H9 (cell line): ENCODE data around the gene TCEAL1. TPM values are rescaled to one million over a fixed set of nuclear protein-coding genes. Genes with fewer than 3 reads are reported as not detected.

Experiments used
- DNase-seq: peaks from one replicate; pipeline ENCODE4 v3.0.0-alpha.2; 2017
- H2AFZ ChIP-seq: one replicate; pipeline ENCODE4 v1.6.1; 2013; ENCODE audit warnings: mild to moderate bottlenecking, low read length, control low read depth, moderate library complexity
- H2AK5ac ChIP-seq: 2 replicates; pipeline ENCODE4 v1.6.1; 2013; ENCODE audit warnings: low read length, control low read depth, mixed read lengths; ENCODE audit not compliant: insufficient read length
- H2BK120ac ChIP-seq: one replicate; pipeline ENCODE4 v1.6.1; 2013; ENCODE audit warnings: low read depth, mild to moderate bottlenecking, low read length, control low read depth, inconsistent platforms; ENCODE audit not compliant: poor library complexity, severe bottlenecking
- H2BK12ac ChIP-seq: 2 replicates; pipeline ENCODE4 v1.6.1; 2013; ENCODE audit warnings: low read length, control low read depth, mixed read lengths, low read depth; ENCODE audit not compliant: insufficient read length
- H2BK15ac ChIP-seq: 2 replicates; pipeline ENCODE4 v1.6.1; 2013; ENCODE audit warnings: low read depth, low read length, control low read depth
- H2BK20ac ChIP-seq: one replicate; pipeline ENCODE4 v1.6.1; 2013; ENCODE audit warnings: low read depth, mild to moderate bottlenecking, low read length, control low read depth, inconsistent platforms; ENCODE audit not compliant: poor library complexity, severe bottlenecking
- H2BK5ac ChIP-seq: 2 replicates; pipeline ENCODE4 v1.6.1; 2013; ENCODE audit warnings: low read length, control low read depth, mixed read lengths; ENCODE audit not compliant: insufficient read length
- H3K14ac ChIP-seq: 2 replicates; pipeline ENCODE4 v1.6.1; 2013; ENCODE audit warnings: low read length, control low read depth; ENCODE audit not compliant: insufficient read depth
- H3K18ac ChIP-seq: 2 replicates; pipeline ENCODE4 v1.6.1; 2013; ENCODE audit warnings: low read depth, mild to moderate bottlenecking, mixed read lengths, low read length, control low read depth; ENCODE audit not compliant: insufficient read length
- H3K23ac ChIP-seq: 2 replicates; pipeline ENCODE4 v1.6.1; 2013; ENCODE audit warnings: low read length, control low read depth, mixed read lengths, low read depth; ENCODE audit not compliant: insufficient read length
- H3K23me2 ChIP-seq: 2 replicates; pipeline ENCODE4 v1.6.1; 2013; ENCODE audit warnings: low read depth, mild to moderate bottlenecking, mixed read lengths, low read length, control low read depth; ENCODE audit not compliant: insufficient read length, poor library complexity, severe bottlenecking
- H3K27ac ChIP-seq: 2 replicates; pipeline ENCODE4 v1.5.1; 2013; ENCODE audit warnings: low read length, control low read depth, mixed read lengths, low read depth; ENCODE audit not compliant: insufficient read length
- H3K27me3 ChIP-seq: 2 replicates; pipeline ENCODE4 v1.6.1; 2013; ENCODE audit warnings: low read length, control low read depth, inconsistent platforms; ENCODE audit not compliant: insufficient read depth
- H3K4ac ChIP-seq: 2 replicates; pipeline ENCODE4 v1.6.1; 2013; ENCODE audit warnings: low read depth, mild to moderate bottlenecking, control low read depth, inconsistent platforms, low read length, moderate library complexity
- H3K4me1 ChIP-seq: 2 replicates; pipeline ENCODE4 v1.6.1; 2013; ENCODE audit warnings: low read length, control low read depth, inconsistent platforms; ENCODE audit not compliant: insufficient read depth
- H3K4me2 ChIP-seq: 2 replicates; pipeline ENCODE4 v1.6.1; 2013; ENCODE audit warnings: low read length, control low read depth, mixed read lengths; ENCODE audit not compliant: insufficient read length, insufficient read depth
- H3K56ac ChIP-seq: 2 replicates; pipeline ENCODE4 v1.6.1; 2013; ENCODE audit warnings: low read depth, mild to moderate bottlenecking, mixed read lengths, low read length, control low read depth; ENCODE audit not compliant: insufficient read length
- H3K79me1 ChIP-seq: 2 replicates; pipeline ENCODE4 v1.6.1; 2013; ENCODE audit warnings: low read depth, mild to moderate bottlenecking, moderate library complexity, low read length, control low read depth, inconsistent platforms; ENCODE audit not compliant: insufficient read depth, poor library complexity, severe bottlenecking
- H3K79me2 ChIP-seq: 2 replicates; pipeline ENCODE4 v1.6.1; 2013; ENCODE audit warnings: low read length, control low read depth, inconsistent platforms; ENCODE audit not compliant: insufficient read depth
- H3K9ac ChIP-seq: 2 replicates; pipeline ENCODE4 v1.6.1; 2013; ENCODE audit warnings: low read length, control low read depth, mixed read lengths; ENCODE audit not compliant: insufficient read length; ENCODE audit errors: extremely low read depth
- H3K9me3 ChIP-seq: one replicate; pipeline ENCODE4 v1.6.1; 2013; ENCODE audit warnings: low read depth, low read length, inconsistent platforms; ENCODE audit not compliant: control insufficient read depth
- H3T11ph ChIP-seq: one replicate; pipeline ENCODE4 v1.6.1; 2013; ENCODE audit warnings: mild to moderate bottlenecking, low read length, control low read depth, inconsistent platforms
- H4K20me1 ChIP-seq: one replicate; pipeline ENCODE4 v1.6.1; 2013; ENCODE audit not compliant: control insufficient read depth, insufficient read length, insufficient read depth
- H4K5ac ChIP-seq: 2 replicates; pipeline ENCODE4 v1.6.1; 2013; ENCODE audit warnings: low read depth, mild to moderate bottlenecking, mixed read lengths, low read length, control low read depth; ENCODE audit not compliant: insufficient read length
- H4K8ac ChIP-seq: replicated peaks from 2 replicates; pipeline ENCODE4 v1.6.1; 2013; ENCODE audit warnings: low read length, control low read depth, mixed read lengths, low read depth; ENCODE audit not compliant: insufficient read length
- H4K91ac ChIP-seq: 2 replicates; pipeline ENCODE4 v1.6.1; 2013; ENCODE audit warnings: low read depth, mild to moderate bottlenecking, moderate library complexity, mixed read lengths, low read length, control low read depth; ENCODE audit not compliant: insufficient read length
- H3K27ac Mint-ChIP-seq, 3 experiments: 2 replicates in 2 of 3; 3 replicates in 1 of 3; pipeline ENCODE4 v1.8.0; 2020 to 2021; ENCODE audit warnings: mixed read lengths in 3 of 3, mild to moderate bottlenecking in 1 of 3, moderate library complexity in 1 of 3
- H3K27me3 Mint-ChIP-seq: 2 replicates; pipeline ENCODE4 v1.8.0; 2021; ENCODE audit warnings: low read depth, mild to moderate bottlenecking, moderate library complexity, mixed read lengths
- H3K36me3 Mint-ChIP-seq, 3 experiments: 2 replicates in 2 of 3; 3 replicates in 1 of 3; pipeline ENCODE4 v1.8.0; 2020 to 2021; ENCODE audit warnings: low read depth in 3 of 3, mixed read lengths in 3 of 3; ENCODE audit not compliant: insufficient read depth in 1 of 3
- H3K4me1 Mint-ChIP-seq, 2 experiments: 2 replicates each; pipeline ENCODE4 v1.8.0; 2020; ENCODE audit warnings: mixed read lengths in 2 of 2
- H3K4me3 Mint-ChIP-seq, 2 experiments: 2 replicates in 1 of 2; 3 replicates in 1 of 2; pipeline ENCODE4 v1.8.0; 2020 to 2021; ENCODE audit warnings: mild to moderate bottlenecking in 2 of 2, mixed read lengths in 2 of 2, moderate library complexity in 1 of 2
- H3K9me3 Mint-ChIP-seq, 2 experiments: 2 replicates in 1 of 2; 3 replicates in 1 of 2; pipeline ENCODE4 v1.8.0; 2020; ENCODE audit warnings: mild to moderate bottlenecking in 2 of 2, mixed read lengths in 2 of 2, moderate library complexity in 1 of 2
- WGBS: extraction: QIAGEN DNeasy Blood & Tissue Kit; methylation state at CpG from one replicate; pipeline ENCODE4 v1.1.7; 2013; ENCODE audit warnings: missing lambda C conversion rate, low lambda C conversion rate, mixed read lengths; ENCODE audit not compliant: insufficient read length; ENCODE audit errors: extremely low coverage; 5-methylcytosine and 5-hydroxymethylcytosine counted together
- total RNA-seq: library from RNA; stranded (reverse); gene quantifications from 2 replicates; pipeline ENCODE4 v1.2.1, GENCODE V29; 2021
- TF ChIP-seq, protein P1 (sequence below): fragments of 200-600 bp; sonication (generic); conservative IDR thresholded peaks from 3 replicates; pipeline ENCODE4 v1.8.0; 2021; ENCODE audit warnings: antibody characterized with exemption, mild to moderate bottlenecking

Gene TCEAL1
- total RNA-seq, 1 experiment from 2014 or later = 3.0 TPM

DNA sequence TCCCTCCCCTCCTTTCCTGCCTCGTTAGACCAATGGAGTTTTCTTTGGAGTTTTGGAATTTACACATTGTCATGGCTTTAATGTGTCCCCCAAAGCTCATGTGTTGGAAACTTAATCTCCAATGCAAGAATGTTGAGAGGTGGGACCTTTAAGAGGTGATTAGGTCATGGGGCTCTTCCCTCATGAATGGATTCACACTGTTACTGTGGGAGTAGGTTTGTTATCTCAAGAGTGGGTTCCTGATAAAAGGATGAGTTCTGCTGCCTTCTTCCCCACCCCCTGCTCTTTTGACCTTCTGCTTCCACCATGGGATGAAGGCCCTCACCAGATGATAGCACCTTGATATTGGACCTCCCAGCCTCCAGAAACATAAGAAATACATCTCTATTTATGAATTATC is 41.0 kb downstream of the TCEAL1 start:
- H2BK15ac ChIP-seq = no peak overlapping the region
- peaks cover 0 to 32% of the 10 kb centered on the region in 2 experiments; a peak in 1 of 5 replicates for H3K9me3 Mint-ChIP-seq
- no CpG with 5 or more reads among the region's 1 CpG for WGBS

More for the DNA sequence above, 41.0 kb downstream of the TCEAL1 start:
- no peak overlapping the region for H4K91ac ChIP-seq
- H4K20me1 ChIP-seq = no peaks in the 10 kb centered on the region
- no peak overlapping the region for H3K56ac ChIP-seq
- H3K18ac ChIP-seq = no peak overlapping the region
- H3K4me1 Mint-ChIP-seq = peaks cover 2 to 5% of the 10 kb centered on the region in 2 experiments; a peak in 3 of 4 replicates
- H3K4me3 Mint-ChIP-seq = no peak overlapping the region
- H2BK120ac ChIP-seq = no peak overlapping the region
- no peak overlapping the region for H3K23ac ChIP-seq
- no peak overlapping the region for H2AFZ ChIP-seq
- H2AK5ac ChIP-seq = no peak overlapping the region
- no peaks in the 10 kb centered on the region for H3K36me3 Mint-ChIP-seq
- H3K23me2 ChIP-seq = no peaks in the 10 kb centered on the region
- H3T11ph ChIP-seq = no peak overlapping the region
- no peak overlapping the region for H3K27ac Mint-ChIP-seq
- H3K79me2 ChIP-seq = no peaks in the 10 kb centered on the region
- no peaks in the 10 kb centered on the region for H3K79me1 ChIP-seq
- H3K27me3 Mint-ChIP-seq = peaks cover 2% of the 10 kb centered on the region; the same call in 1 of the 2 replicates
- no peak overlapping the region for H3K27ac ChIP-seq
- TF ChIP-seq, protein P1, sequence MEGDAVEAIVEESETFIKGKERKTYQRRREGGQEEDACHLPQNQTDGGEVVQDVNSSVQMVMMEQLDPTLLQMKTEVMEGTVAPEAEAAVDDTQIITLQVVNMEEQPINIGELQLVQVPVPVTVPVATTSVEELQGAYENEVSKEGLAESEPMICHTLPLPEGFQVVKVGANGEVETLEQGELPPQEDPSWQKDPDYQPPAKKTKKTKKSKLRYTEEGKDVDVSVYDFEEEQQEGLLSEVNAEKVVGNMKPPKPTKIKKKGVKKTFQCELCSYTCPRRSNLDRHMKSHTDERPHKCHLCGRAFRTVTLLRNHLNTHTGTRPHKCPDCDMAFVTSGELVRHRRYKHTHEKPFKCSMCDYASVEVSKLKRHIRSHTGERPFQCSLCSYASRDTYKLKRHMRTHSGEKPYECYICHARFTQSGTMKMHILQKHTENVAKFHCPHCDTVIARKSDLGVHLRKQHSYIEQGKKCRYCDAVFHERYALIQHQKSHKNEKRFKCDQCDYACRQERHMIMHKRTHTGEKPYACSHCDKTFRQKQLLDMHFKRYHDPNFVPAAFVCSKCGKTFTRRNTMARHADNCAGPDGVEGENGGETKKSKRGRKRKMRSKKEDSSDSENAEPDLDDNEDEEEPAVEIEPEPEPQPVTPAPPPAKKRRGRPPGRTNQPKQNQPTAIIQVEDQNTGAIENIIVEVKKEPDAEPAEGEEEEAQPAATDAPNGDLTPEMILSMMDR = no peak
- no peak overlapping the region for H3K9ac ChIP-seq
- no peak overlapping the region for H2BK20ac ChIP-seq
- no peaks in the 10 kb centered on the region for H3K4me1 ChIP-seq
- no peaks in the 10 kb centered on the region for H3K9me3 ChIP-seq
- no peaks in the 10 kb centered on the region for H3K27me3 ChIP-seq
- H3K4me2 ChIP-seq = no peak overlapping the region
- no peak overlapping the region for H3K14ac ChIP-seq
- no peak overlapping the region for H2BK5ac ChIP-seq
- no peak overlapping the region for H4K5ac ChIP-seq
- H2BK12ac ChIP-seq = no peak overlapping the region
- H3K4ac ChIP-seq = no peak overlapping the region
- H4K8ac ChIP-seq = no peak overlapping the region
- no peak for DNase-seq
